Cardiac fibroblast (primary cell): ENCODE data around the gene SHROOM2.
"Not testable (repeated sequence)": the region's sequence is repeated elsewhere in the genome, so short reads cannot be mapped to it uniquely, and the experiment has no call there.

Experiments
- DNase-seq, 2 donors: peaks; one replicate each; pipeline versions ENCODE4 v3.0.0 to v3.0.0-alpha.2; 2010; ENCODE audit warnings: low read depth in 2 of 2
- H3K4me3 ChIP-seq, 2 donors: replicated peaks in 1 of 2; 1 replicate in 1 of 2; 2 replicates in 1 of 2; pipeline ENCODE4 v1.5.1; 2011; ENCODE audit warnings: low read depth in 2 of 2, low read length in 2 of 2, mild to moderate bottlenecking in 2 of 2, moderate library complexity in 1 of 2
- TF ChIP-seq, protein P1 (sequence below): IDR thresholded peaks from one replicate; pipeline ENCODE4 v1.5.1; 2011; ENCODE audit warnings: low read depth, mild to moderate bottlenecking, low read length, inconsistent platforms

Gene SHROOM2

GRCh38 chrX:9794495-9794894 is 8.3 kb downstream of the SHROOM2 start:
- TF ChIP-seq, protein P1, sequence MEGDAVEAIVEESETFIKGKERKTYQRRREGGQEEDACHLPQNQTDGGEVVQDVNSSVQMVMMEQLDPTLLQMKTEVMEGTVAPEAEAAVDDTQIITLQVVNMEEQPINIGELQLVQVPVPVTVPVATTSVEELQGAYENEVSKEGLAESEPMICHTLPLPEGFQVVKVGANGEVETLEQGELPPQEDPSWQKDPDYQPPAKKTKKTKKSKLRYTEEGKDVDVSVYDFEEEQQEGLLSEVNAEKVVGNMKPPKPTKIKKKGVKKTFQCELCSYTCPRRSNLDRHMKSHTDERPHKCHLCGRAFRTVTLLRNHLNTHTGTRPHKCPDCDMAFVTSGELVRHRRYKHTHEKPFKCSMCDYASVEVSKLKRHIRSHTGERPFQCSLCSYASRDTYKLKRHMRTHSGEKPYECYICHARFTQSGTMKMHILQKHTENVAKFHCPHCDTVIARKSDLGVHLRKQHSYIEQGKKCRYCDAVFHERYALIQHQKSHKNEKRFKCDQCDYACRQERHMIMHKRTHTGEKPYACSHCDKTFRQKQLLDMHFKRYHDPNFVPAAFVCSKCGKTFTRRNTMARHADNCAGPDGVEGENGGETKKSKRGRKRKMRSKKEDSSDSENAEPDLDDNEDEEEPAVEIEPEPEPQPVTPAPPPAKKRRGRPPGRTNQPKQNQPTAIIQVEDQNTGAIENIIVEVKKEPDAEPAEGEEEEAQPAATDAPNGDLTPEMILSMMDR: no peak
- no peak overlapping the region for H3K4me3 ChIP-seq
- DNase-seq: no peak

DNA sequence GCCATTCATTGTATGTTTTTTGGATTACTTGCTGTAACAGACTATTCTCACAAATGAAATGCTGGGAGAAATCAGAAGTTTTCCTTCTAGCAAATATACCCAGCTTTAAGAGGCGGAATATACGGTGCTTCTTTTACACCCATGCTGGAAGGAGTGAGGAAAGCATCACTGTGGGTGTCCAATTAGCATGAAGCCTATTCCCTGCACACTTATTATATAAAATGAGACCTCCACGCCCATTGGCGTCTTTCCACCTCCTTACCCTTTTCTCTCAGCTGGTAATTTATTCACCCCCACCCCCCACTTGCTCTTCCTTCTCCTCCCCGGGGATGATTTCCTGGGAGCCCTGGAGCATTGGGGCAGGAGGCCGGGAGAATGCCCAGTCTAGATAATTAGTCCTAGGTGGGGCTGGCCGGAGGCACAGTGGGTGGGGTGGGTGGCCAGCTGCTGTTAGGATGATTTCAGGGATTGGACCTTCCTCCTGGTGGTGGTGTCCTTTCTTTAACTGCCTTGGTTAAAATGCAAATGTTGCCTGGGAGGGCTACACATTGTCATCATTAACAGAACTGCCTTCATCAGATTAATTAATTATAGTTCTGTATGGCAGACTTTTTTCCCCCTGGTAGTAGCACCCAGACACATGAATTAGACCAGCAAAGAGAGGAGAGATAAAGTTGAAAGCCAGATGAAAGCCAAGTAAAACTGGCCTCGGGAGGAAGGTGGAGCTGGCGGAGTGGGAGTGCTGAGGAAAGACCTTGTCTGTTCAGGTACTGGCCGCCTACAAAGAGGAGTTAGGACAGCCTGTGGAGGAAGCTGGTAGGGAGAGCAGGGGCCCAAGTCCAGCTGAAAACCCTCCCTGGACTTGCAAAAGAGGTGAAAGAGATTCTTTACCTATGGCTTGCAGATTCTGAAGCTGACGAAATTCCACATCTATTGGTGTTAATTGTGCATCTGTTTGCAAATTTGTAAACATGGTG is 11.4 kb downstream of the SHROOM2 start:
- TF ChIP-seq, protein P1: no peak
- H3K4me3 ChIP-seq: no peak overlapping the region
- no peak for DNase-seq

DNA sequence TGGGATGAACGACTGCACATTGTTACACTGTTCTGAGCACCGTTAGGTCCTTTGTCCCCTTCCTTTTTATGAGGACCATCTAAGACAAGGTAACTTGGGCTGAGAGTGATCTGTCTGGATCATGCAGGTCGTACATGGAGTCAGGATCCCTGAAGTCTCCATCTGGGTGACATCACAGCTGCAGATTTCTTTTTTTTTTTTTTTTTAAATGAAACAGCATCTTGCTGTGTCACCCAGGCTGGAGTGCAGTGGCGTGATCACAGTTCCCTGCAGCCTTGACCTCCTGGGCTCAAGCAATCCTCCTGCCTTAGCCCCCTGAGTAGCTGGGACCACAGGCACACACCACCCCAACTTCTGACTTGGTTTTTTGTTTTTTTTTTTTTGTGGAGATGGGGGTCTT is 16.5 kb downstream of the SHROOM2 start:
- TF ChIP-seq, protein P1: no peak
- H3K4me3 ChIP-seq: no peak overlapping the region
- DNase-seq: no peak

- H3K4me3 ChIP-seq: no peak overlapping the region
- no peak for DNase-seq
- TF ChIP-seq, protein P1: no peak
These were observed 18.2 kb downstream of the SHROOM2 start for GRCh38 chrX:9804444-9804843.

DNA sequence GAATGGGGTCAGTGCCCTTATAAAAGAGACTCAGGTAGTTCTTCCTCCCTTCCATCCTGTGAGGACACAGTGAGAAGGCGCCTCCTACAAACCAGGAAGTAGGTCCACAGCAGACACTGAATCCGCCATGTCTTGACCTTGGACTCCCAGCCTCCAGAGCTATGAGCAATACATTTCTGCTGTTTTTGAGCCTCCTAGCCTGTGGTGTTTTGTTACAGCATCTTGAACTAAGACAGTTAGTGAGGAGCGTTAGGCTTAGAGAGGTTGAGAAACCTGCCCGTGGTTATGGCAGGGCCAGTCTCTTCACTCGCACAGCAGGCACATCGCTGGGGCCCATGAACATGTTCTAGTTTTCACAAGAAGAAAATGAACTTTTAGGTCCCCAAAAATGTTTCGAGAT is 19.7 kb downstream of the SHROOM2 start:
- DNase-seq: no peak
- no peak overlapping the region for H3K4me3 ChIP-seq
- TF ChIP-seq, protein P1: no peak

- DNase-seq: no peak
- TF ChIP-seq, protein P1: no peak
- no peak overlapping the region for H3K4me3 ChIP-seq
These were observed 21.3 kb downstream of the SHROOM2 start for GRCh38 chrX:9807355-9808182.

DNA sequence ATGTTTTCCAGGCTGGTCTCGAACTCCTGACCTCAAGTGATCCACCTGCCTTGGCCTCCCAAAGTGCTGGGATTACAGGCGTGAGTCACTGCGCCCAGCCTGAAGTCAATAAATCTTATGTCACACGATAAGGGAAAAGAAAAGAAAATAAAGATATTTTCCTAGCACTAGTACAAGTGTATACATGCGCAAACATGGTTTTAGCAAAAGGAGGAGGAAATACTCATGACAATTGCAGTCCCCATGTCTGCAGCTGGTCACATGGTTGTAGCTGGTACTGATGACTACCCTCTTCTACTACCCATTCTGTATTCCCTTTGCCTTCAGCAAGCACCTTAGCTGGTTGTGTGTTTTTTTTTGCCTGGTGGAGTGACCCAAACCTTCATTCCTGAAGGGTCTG is 23.6 kb downstream of the SHROOM2 start:
- DNase-seq, H3K4me3 ChIP-seq: not testable (repeated sequence)

- not testable (repeated sequence) for H3K4me3 ChIP-seq, DNase-seq
These were observed 24.9 kb downstream of the SHROOM2 start for GRCh38 chrX:9811086-9811485.
